HG02973 (cell line): ENCODE measurements around the gene LARGE1.
A peak's percentile ranks its signal among the peaks of the same experiment; 100 is the strongest.
"Not testable (repeated sequence)": the region's sequence is repeated elsewhere in the genome, so short reads cannot be mapped to it uniquely, and the experiment has no call there.

Source experiments
- ATAC-seq: cut with Tn5 transposase; IDR thresholded peaks from one replicate; pipeline ENCODE4 v1.9.1; 2021; ENCODE audit warnings: moderate library complexity; ENCODE audit not compliant: unreplicated experiment

LARGE1 gene

DNA sequence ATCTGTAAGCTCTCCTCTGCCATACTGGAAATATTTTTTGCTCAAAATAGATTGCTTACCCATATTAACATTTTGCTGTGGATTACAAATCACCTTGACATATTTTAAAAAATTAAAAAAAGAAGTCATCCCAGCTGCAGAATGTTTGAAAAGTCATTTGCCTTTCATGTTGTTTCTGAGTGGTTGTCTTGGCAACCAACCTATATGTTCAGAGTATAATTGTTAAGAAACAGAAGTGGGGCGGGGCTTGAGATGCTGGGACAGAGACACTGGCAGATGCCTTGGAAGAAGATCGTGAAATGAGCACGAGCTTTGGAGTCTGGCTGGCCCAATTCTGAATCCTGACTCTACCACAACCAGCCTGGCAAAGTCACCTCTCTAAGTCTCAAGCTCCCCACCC, 348.2 kb downstream of the LARGE1 start:
- no peak for ATAC-seq

DNA sequence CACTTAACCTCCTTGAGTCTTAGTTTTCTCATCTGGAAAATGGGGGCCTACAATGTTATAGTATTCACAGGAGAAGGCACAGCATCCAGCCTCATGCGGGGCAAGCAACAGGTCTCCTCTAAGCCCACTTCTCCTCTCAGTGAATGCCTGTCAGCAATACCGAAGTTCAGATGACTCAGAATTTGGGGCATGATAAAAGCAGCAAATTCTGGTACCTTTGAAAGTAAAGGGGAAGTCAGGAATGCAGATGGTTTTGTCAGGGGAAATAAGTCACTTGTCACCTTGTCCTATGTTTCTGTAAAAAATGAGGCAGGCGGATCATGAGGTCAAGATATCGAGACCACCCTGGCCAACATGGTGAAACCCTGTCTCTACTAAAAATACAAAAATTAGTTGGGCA, 350.2 kb downstream of the LARGE1 start:
- ATAC-seq = no peak

DNA sequence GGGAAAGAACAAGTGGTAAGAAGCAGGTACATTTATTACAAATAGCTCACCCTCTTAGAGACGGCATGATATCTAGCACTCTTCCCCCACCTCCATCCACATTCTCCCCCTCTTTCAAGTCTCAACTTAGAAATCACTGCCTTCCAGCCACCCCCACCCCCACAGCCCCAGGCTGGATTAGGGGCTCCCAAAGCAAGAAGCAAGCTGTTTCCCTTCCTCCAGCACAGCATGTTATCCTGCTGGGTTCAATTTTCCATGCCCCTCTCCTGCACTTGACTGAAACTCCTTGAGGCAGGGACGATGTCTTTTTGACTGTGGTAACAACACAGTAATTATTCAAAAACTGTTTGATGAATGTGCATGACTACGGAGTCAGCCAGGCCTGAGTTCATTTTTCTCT, 350.7 kb downstream of the LARGE1 start:
- ATAC-seq = no peak

DNA sequence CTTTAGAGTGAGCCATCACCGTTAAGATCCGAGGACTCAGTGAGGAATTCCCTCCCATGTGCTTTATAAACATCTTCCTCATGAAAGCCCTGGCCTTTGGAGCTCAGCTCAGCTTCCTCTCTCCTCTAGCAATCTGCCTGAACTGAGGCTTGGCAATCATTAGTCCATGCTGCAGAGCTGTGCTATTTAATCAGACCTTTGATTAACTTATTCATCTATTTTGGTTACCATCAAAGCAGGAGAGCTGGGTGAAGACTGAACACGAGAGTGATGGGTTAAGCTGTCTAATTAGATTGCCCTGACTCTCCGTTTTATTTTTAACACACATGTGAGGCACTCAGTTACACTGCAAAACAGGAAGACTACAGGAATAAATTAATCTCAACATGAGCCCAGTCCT, 351.3 kb downstream of the LARGE1 start:
- ATAC-seq = no peak

DNA sequence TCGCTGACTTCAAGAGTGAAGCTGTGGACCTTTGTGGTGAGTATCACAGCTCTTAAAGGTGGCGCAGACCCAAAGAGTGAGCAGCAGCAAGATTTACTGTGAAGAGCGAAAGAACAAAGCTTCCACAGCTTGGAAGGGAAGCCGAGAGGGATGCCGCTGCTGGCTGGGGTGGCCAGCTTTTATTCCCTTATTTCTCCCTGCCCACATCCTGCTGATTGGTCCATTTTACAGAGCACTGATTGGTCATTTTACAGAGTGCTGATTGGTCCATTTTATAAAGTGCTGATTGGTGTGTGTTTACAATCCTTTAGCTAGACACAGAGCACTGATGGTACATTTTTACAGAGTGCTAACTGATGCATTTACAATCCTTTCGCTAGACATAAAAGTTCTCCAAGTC, 353.8 kb downstream of the LARGE1 start:
- not testable (repeated sequence) for ATAC-seq

DNA sequence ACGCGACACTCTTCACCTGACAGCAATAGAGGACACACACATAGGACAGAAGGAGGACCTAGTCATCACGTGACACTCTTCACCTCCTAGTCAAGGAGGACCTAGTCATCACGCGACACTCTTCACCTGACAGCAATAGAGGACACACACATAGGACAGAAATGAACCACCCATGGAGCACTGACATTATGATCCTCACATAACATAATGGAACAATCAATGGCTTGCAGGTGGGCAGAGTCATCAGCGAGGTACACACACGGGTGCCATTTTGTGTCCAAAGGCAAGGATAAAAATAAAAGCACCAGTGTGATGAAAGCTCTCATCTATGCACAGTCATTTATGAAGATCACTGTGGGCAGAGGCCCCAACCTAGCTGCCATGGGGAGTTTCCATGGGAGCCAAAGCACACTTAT, 354.7 kb downstream of the LARGE1 start:
- ATAC-seq = peak; percentile 50

DNA sequence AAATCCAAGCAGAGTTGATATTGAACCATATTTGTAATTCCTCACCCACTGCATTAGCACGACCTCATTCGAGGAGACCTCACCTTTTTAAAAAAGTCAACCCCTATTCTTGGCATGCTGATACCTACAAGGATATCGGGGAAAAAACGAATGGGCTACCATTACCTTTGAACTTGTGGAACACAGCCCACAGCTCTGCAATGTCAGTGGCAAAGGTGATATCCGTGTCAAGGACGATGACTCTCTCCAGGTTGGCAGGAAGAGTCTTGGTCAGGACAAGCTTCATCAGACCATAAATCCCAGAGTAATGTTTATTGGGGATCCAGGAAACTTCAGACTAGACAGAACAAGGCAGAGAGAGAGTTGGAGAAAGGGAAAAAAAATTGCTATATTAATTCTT, 355.6 kb downstream of the LARGE1 start:
- ATAC-seq = no peak

DNA sequence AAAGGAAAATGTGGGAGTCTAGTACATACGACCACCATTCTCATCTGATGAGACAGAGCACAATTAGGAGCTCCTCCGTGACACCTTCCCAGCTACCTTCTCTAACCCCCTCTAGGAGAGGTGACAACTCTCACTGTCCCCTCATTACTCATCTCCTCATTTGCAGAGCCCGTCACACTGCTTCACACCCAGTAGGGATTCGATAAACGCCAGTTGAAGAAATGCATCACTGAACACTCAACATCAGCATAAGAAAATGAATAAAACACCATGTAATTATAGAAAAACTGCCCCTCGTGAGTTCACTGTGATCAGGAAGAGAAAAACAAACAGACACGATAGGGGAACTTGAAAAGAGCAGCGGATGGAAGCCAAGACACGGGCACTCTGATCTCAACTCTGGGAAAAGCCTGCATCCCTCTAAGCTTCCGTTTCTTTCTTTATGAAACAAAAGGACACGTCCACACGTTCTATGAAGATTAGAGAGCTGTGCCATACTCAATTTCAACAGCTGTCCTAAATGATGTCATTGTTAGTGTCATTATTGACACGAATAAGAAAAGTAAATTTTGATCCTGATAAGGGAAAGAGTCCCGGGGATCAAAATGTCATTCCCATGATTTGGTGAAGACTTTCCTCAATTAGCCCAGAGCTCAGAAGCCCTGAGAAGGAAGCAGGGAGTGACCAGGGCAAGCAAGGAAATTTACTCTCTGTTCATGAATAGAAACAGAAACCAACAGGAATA, 356.9 kb downstream of the LARGE1 start:
- no peak for ATAC-seq

DNA sequence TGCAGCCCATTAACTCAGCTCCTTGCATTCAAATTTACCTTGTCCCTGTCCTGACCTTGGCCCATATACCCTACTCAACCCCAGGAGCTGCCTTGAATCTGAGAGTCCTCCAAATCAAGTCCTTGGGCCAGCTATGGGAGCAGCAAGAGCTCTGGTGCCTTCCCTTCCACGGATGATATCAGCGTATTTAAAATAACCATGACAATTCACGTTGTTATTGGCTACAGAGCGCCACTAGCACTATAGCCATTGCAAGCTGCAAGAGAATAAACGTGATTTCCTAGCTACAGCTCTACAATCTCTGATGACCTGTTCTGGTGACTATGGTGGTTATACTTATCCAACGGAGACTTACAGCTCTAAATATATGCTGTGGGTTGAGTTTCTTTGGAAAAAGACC, 357.8 kb downstream of the LARGE1 start:
- no peak for ATAC-seq

DNA sequence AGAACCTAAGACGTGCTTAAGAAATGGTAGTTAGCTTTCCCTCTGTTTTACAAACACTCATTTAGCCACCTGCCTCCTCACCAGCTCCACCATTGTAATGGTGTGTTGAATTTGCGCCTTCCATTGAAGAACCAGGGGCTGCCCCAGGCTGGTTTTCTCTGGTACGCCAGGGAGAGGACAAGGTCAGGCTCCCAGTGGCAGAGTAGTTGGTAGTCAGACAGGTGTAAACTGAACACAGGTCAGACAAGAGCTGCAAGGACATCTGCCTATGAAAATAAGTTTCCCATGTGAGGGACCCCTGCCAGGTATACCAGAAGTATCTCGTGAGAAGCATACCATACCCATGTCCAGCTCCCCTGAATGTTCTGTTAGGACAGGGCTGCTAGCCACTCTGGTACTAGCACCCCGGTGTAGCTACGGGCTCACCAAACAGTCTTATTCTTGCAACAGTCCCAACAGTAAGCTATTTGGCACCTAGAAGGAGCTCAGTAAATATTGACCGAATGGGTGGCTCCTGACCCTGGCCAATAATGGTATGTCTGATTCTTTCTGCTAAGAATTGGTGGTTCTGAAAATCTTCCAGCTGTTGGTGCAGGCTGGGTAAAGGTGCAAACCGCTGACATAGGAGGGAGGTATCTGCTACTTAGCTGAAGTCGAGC, 359.0 kb downstream of the LARGE1 start:
- no peak for ATAC-seq

DNA sequence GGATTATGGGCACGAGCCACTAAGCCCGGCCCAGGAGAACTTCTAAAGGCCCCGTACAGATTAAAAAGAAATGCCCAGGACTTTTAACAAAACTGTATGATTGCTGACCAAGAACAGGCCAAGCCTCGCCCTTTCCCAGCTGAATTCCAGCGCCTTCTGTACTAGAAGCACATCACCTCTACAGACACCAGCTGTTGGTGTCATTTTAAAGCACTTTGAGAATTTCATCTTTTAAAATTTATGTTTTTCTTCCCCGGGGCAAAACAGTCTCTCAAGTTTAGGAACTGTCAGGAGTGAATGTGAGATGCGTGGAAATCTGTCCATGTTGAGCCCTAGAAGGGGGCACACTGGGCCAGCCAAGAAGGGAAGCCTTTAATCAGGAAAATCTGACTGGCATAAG, 362.4 kb downstream of the LARGE1 start:
- ATAC-seq = no peak

DNA sequence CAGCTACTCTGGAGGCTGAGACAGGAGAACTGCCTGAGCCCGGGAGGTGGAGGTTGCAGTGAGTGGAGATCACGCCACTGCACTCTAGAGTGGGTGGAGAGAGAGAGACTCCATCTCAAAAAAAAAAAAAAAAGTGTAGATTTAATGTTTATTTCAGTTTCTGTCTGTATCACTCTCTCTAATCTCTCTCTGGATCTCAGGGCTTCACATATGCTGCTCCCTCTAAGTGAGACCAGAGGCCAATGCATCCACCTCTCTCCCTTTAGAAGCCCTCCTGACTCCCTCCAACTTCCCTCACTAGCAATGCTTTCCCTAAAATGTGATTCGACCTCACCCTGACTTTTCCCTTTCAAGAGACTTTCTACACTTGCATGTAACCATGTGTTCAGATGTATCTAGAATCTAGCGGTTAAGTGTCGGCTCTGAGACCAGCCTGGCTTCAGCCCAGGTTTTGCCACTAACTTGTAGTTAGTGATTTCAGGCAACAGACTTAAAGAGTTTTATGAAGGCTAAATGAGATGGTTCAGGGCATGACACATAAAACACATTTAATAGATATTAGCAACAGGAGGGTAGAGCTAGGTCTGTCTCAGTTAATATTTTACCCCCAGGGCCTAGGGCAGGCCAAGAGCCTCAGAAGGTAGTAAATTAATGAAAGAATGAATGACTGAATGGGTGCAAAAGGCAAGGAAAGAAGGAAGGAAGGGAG, 364.3 kb downstream of the LARGE1 start:
- ATAC-seq = no peak

DNA sequence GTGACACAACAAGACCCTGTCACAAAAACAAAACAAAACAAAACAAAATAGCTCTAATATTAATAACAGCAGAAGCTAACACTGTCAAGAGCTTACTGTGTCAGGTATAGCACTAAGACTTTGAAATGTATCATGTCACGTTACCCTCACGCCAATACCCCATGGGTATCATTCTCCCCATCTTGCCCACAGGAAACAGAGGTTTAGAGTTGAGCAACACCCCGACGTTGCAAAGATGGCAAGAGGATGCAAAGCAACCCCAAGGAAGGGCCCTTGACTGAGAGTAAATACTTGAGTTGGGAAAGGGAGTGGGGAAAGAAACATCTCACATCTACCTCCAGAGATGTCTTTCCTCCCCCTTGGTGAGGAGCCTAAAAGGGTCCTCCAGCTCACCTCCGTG, 366.8 kb downstream of the LARGE1 start:
- no peak for ATAC-seq

DNA sequence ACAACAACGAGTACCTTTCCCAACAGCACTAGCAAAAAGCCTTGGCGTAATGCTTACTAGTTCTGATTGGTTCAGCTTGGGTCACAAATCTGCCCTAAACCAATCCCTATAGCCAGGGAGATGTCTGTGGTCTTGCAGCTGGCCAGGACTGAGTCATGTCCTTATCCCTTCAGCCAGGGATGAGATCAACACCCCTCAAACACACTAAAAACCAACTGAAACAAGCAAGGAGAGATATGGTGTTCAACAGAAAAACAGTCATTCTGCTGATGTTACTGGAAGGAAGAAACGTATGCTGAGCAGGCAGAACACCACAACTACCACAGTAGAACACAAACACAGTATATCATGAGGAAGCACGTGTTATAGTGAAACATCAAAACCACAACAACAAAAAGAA, 375.6 kb downstream of the LARGE1 start:
- no peak for ATAC-seq

DNA sequence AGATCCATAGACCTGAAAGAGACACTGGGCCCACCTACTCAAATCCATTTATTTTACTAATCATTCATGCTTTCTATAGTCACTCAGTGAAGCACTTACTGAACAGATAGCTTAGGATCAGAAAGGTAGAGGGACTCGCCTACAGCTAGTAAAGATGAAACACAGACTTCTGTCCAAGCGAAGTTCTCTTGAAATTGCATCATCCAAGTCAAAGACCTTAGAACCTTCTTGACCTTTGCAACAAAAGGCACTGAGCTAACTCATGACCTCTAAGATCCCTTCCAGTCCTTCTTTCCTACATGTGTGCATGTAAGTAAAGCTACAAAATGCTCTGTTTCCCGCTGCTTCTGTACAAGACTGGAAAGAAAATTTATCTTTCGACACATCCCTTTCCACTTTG, 377.6 kb downstream of the LARGE1 start:
- no peak for ATAC-seq

DNA sequence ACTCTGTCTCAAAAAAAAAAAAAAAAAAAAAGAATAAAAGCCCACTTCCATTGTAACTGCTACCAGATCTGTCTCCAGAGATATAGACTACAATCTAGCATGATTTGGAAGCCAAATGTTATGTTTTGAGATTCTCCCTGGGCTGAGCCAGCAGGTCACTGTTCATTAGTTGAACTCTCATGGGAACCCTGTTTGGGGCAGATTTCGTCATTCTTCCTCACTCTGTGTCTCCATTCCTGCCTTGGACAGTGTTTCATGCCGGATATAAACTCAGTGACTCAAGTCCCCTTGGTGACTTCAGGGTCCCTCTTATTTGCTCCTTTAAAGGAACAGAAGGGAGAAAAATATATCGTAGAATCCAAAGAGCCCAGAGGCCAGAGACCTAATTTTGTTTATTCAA, 378.1 kb downstream of the LARGE1 start:
- no peak for ATAC-seq

DNA sequence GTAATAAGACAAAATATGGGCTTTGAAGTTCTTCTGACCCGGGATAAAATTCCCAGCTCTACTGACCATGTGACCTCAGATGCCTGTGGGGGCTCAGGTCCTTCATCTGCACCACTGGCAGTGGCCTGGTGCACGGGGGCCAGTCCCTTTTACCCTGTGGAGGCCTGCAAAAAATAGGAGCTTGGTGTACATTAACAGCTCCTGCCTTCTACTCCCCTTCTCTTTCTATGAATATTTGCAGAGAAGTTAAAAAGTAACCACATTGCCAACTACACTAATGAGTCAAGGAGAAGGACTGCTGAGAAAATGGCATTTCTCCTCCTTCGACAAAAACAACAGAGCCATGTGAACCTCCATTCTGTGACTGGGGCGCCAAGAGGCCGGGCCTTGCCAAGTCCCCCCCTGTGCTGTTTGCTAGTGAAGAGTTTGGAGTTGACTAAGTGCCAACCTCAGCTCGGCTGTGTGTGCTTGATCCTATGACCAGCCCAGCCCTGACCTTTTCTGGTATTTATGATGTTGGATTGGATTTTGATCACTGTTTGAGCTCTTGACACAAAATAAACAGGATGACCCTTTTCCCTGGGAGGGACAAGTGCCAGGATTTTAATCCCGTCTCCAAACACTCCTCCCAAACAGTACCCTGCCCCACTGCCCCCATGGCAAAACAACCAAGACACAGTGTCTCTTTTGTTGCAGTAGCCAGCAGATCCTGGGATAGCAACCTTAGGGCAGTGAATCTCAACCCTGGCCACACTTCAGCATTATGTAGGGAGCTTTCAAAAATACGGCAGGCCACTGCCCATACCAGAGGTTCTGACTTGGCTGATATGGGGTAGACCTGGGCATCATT, 380.1 kb downstream of the LARGE1 start:
- ATAC-seq = no peak

DNA sequence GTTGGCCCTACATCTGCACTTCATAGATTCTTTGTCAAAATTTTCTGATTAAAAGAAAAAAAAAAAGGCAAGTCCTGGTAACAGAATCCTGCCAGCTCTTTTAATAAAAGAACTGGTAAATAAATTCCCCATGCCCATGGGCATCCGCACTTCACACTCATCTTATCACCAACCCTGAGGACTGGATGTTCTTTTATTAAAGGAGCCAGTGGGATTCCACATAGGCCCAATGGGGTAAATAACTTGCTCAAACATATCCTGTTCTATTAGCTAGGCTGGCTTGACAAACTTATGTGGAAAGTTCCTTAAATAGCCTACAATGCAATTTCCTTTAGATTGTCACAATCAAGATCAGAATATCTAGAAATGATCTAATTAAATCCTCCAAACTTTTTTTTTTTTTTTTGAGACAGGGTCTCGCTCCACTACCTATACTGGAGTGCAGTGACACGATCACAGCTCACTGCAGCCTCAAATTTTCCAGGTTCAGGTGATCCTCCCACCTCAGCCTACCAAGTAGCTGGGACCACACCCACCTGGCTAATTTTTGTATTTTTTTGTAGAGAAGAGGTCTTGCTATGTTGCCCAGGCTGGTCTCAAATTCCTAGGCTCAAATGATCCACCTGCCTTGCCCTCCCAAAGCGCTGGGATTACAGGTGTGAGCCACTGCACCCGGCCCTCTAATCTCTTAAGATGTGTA, 380.9 kb downstream of the LARGE1 start:
- no peak for ATAC-seq

DNA sequence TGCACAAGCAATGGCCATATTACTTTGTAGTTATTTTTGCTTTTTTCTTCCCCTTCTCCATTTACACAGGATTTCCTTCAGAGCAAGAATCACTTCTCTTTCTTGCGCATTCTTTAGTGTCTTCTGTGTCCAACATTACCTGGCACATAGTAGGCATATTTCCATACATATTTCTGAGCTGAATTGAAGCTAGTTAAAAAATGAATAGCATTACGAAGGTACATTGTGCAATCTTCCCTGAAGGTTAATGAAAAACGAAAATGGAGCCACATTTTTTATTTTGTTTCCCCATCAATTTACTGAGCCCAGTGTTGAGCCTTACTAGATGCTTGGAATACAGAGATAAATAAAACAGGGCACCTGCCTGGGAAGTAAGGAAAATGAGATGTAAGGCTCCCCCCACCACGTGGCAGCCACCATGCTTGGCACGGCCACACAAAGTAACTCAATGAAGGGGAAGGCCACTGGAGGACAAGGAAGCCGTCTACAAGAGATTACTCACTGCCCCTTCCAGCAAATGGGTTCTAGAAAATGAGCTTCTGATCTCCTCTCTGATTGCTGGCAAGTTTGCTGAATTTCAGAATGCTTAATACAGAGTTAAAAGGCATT, 381.9 kb downstream of the LARGE1 start:
- ATAC-seq = no peak

DNA sequence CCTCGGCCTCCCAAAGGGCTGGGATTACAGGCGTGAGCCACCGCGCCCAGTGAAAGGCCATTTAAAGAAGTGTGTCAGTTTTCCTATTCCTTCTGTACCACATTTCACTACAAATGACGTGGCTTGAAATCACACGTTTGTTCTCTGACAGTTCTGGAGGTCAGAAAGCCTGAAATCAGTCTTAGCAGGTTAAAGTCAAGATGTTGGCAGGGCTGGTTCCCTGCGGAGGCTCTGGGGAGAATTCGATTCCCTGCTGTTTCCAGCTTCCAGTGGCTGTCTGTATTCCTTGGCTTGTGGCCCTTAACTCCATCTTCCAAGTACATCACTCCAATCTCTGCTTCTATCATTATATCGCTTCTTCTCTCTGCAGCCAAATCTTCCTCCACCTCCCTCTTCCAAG, 383.2 kb downstream of the LARGE1 start:
- ATAC-seq = no peak
